ENCODE measurements around the gene MARK2. TPM values are rescaled to one million over a fixed set of nuclear protein-coding genes. Genes with fewer than 3 reads are reported as not detected.
A peak's percentile ranks its signal among the peaks of the same experiment; 100 is the strongest.

The MARK2 gene
- total RNA-seq, 4 donors from 2014 or later: 47.0 to 91.0 (median 62.2) TPM

DNA sequence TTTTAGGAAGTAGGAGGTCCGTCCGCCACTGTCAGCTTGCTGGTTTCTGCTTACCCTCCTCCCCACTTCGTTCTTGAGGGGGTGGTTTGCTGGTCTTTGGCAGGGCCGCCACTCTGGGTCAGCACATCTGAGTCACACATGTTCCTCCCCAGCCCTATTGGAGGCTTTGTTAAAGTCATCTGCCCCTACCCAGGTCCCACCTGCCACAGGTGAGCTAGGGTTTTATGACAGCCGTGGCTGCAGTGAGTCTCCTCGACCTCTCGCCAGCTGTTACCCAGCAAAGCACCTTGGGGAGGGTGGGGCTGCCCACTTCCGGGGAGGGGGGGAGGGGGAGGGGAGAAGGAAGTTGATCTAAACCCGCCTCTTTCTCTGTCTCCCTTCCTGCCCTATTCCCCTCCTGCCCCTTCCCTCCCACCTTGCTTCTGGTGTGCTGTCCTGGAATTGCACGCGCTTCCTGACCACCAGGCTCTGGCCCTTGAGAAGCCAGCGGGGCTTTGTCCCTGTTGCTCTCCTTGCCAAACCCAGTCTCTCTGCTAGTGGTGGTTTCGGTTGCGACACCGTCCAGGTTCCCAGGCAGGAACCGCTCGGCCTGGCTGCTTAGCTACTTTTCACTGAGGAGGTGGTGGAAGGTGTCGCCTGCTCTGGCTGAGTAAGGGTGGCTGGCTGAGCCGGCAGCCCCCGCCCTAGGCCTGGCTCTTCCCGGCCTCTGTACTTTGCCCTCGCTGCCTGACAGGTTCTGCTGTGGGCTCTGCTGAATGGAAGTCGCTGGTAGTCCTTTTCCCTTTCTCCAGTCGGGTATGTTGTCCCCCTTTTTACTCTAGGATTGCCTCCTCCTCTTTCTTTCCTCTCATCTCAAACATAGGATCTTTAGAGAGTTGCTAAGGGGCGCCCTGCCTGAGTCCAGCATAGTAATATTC is 49.5 kb downstream of the MARK2 start:
- WGBS, 2 donors: 17 to 19% methylated on average over 20 to 23 of the region's 25 CpGs
- H3K4me3 ChIP-seq: peak overlapping the region; percentile 25 to 61 (median 42)
- DNase-seq: no peak
- no peaks in the 10 kb centered on the region for H3K27me3 ChIP-seq
- H3K36me3 ChIP-seq: peaks cover 0 to 34% (median 4%) of the 10 kb centered on the region in 3 donors
- H3K9me3 ChIP-seq: no peaks in the 10 kb centered on the region
- TF ChIP-seq, protein P1, sequence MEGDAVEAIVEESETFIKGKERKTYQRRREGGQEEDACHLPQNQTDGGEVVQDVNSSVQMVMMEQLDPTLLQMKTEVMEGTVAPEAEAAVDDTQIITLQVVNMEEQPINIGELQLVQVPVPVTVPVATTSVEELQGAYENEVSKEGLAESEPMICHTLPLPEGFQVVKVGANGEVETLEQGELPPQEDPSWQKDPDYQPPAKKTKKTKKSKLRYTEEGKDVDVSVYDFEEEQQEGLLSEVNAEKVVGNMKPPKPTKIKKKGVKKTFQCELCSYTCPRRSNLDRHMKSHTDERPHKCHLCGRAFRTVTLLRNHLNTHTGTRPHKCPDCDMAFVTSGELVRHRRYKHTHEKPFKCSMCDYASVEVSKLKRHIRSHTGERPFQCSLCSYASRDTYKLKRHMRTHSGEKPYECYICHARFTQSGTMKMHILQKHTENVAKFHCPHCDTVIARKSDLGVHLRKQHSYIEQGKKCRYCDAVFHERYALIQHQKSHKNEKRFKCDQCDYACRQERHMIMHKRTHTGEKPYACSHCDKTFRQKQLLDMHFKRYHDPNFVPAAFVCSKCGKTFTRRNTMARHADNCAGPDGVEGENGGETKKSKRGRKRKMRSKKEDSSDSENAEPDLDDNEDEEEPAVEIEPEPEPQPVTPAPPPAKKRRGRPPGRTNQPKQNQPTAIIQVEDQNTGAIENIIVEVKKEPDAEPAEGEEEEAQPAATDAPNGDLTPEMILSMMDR (IDR thresholded peaks at IDR 0.05): peak in 2 of 6 experiments; percentile 6 to 9
- no peak for TF ChIP-seq POLR2A (IDR thresholded peaks at IDR 0.05)
- H3K27ac ChIP-seq: peak overlapping the region; percentile 84 to 96 (median 91)
- peaks cover 40 to 79% (median 66%) of the 10 kb centered on the region in 3 donors for H3K4me1 ChIP-seq
- intact Hi-C loops (cut with DNase I): no loop called here

DNA sequence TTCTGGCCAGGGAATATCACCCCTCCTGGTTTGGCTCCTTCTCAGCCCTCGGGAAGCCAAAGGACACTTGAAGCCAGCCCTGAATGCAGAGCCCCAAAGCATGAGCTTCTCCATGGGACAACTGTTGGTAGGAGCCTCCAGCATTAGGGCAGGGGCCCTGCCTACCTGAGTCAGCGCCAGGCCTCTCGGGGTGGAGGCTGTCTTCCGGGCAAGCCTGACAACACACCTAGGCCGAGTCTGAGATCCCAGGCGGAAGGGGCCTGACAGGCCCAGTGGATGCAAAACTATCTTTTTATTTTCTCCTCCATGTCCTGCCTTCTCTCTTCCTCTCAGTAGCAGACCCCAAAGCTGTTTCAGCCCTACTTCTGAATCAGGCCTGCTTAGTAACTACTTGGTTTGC is 50.4 kb downstream of the MARK2 start:
- H3K36me3 ChIP-seq: peaks cover 0 to 42% (median 4%) of the 10 kb centered on the region in 3 donors
- intact Hi-C loops (cut with DNase I): no loop called here
- TF ChIP-seq, protein P1 (IDR thresholded peaks at IDR 0.05): no peak
- peak in 1 of 4 donors; percentile 18 for TF ChIP-seq POLR2A (IDR thresholded peaks at IDR 0.05)
- H3K27ac ChIP-seq: peak overlapping the region; percentile 84 to 96 (median 91)
- no peaks in the 10 kb centered on the region for H3K9me3 ChIP-seq
- no peaks in the 10 kb centered on the region for H3K27me3 ChIP-seq
- 59 to 67% methylated on average over 5 to 6 of the region's 6 CpGs for WGBS, 2 donors
- peaks cover 33 to 70% (median 58%) of the 10 kb centered on the region in 3 donors for H3K4me1 ChIP-seq
- DNase-seq: no peak
- H3K4me3 ChIP-seq: peak overlapping the region; percentile 25 to 61 (median 42)

DNA sequence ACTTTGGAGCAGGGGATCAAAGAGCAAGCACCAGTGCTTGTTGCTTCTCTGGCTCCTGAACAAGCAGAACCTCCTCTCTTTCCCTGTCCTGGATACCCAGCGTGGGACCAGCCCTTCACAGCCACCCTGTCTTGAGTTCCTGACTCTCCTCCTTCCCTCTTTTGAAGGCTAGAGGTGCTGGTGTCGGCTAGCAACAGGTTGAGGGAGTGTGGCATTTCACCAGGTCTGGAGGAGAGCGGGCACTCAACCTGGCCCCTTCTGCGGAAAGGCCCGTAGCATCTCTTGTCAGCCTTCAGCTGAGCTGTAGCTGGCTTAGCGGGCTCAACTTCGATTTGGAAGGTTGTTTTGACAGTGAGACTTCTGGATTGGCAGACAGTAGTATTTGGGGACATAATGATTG is 51.5 kb downstream of the MARK2 start:
- no peaks in the 10 kb centered on the region for H3K27me3 ChIP-seq
- WGBS, 2 donors: 79 to 84% methylated on average over 2 to 7 of the region's 7 CpGs
- TF ChIP-seq POLR2A (IDR thresholded peaks at IDR 0.05): no peak
- TF ChIP-seq, protein P1 (IDR thresholded peaks at IDR 0.05): no peak
- peaks cover 33 to 66% (median 57%) of the 10 kb centered on the region in 3 donors for H3K4me1 ChIP-seq
- no peak for DNase-seq
- H3K36me3 ChIP-seq: peaks cover 0 to 48% (median 11%) of the 10 kb centered on the region in 3 donors
- no peaks in the 10 kb centered on the region for H3K9me3 ChIP-seq
- intact Hi-C loops (cut with DNase I): loop anchor here (10.0 kb wide), 1 partner anchor 56 kb away; the partner anchor contains the start of gene MARK2
- peak overlapping the region in 1 of 4 donors; percentile 39 for H3K4me3 ChIP-seq
- peak overlapping the region; percentile 5 to 96 (median 91) for H3K27ac ChIP-seq

DNA sequence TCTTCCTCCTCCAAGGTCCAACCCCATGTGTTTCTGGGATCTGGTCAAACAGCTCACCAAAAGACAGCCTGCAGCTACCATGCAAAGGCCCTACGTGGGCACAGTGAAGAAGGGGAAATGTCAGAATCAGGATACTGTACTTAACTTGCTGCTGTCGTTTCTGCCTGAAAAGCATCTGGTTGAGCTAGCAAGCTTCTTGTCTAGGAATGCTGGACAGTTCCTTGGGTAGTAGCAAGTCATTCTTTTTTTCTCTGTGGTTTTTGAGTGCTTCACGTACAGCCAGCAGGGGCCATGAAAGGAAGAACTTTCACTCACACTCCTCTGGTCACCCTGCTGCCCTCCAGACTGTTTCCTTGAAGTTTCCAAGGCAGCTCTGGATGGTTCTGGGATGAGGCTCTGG is 53.3 kb downstream of the MARK2 start:
- DNase-seq: no peak
- Histone ChIP-seq H3K27ac (no peak overlapping the region), H3K9me3 (no peaks in the 10 kb centered on the region), H3K27me3 (no peaks in the 10 kb centered on the region), H3K4me1 (peaks cover 30 to 68% (median 51%) of the 10 kb centered on the region in 3 donors), H3K4me3 (no peak overlapping the region), H3K36me3 (peaks cover 11 to 64% (median 15%) of the 10 kb centered on the region in 3 donors)
- TF ChIP-seq, protein P1 (IDR thresholded peaks at IDR 0.05): no peak
- TF ChIP-seq POLR2A (IDR thresholded peaks at IDR 0.05): no peak
- WGBS, 2 donors: 45% methylated on average over 2 to 3 of the region's 3 CpGs
- intact Hi-C loops (cut with DNase I): loop anchor here (10.0 kb wide), 1 partner anchor 57 kb away; the partner anchor contains the start of gene MARK2

DNA sequence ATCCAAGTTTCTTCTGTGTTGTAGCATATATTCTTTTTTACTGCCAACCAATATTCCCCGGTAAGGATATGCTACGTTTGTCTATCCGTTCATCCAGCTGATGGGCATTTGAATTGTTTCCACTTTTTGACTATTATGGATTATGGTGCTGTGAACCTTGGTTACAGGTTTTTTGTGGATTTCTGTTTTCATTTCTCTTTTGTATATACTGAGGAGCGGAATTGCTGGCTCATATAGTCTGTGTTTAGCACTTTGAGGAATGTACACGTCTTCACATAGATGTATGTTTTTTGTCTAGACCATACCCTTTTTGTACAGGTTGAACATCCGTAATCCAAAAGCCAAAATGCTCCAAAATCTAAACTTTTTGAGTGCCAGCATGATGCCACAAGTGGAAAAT is 54.4 kb downstream of the MARK2 start:
- DNase-seq: no peak
- Histone ChIP-seq H3K4me1 (peaks cover 19 to 60% (median 40%) of the 10 kb centered on the region in 3 donors), H3K27me3 (no peaks in the 10 kb centered on the region), H3K27ac (no peak overlapping the region), H3K36me3 (peaks cover 20 to 76% (median 21%) of the 10 kb centered on the region in 3 donors), H3K4me3 (no peak overlapping the region), H3K9me3 (no peaks in the 10 kb centered on the region)
- intact Hi-C loops (cut with DNase I): loop anchor here (10.0 kb wide), 1 partner anchor 59 kb away; the partner anchor contains the start of gene MARK2
- 96 to 98% methylated on average over 6 of the region's 6 CpGs for WGBS, 2 donors
- no peak for TF ChIP-seq POLR2A (IDR thresholded peaks at IDR 0.05)
- TF ChIP-seq, protein P1 (IDR thresholded peaks at IDR 0.05): no peak

Measured in esophagus squamous epithelium (tissue), 5 donors.